C4-2B (cell line): Measurements from ENCODE around the gene HOXB8.

Experiments used
- H3K27ac ChIP-seq: fragments of 450-650 bp; 2 replicates; pipeline ENCODE4 v1.5.1; 2017
- ZFX ChIP-seq: fragments of 450-650 bp; IDR thresholded peaks from 2 replicates; pipeline ENCODE4 v1.6.1; 2017
- TF ChIP-seq, protein P1 (sequence below): fragments of 450-650 bp; conservative IDR thresholded peaks from 2 replicates; pipeline ENCODE4 v1.5.1; 2017; ENCODE audit warnings: mild to moderate bottlenecking

Gene HOXB8

DNA sequence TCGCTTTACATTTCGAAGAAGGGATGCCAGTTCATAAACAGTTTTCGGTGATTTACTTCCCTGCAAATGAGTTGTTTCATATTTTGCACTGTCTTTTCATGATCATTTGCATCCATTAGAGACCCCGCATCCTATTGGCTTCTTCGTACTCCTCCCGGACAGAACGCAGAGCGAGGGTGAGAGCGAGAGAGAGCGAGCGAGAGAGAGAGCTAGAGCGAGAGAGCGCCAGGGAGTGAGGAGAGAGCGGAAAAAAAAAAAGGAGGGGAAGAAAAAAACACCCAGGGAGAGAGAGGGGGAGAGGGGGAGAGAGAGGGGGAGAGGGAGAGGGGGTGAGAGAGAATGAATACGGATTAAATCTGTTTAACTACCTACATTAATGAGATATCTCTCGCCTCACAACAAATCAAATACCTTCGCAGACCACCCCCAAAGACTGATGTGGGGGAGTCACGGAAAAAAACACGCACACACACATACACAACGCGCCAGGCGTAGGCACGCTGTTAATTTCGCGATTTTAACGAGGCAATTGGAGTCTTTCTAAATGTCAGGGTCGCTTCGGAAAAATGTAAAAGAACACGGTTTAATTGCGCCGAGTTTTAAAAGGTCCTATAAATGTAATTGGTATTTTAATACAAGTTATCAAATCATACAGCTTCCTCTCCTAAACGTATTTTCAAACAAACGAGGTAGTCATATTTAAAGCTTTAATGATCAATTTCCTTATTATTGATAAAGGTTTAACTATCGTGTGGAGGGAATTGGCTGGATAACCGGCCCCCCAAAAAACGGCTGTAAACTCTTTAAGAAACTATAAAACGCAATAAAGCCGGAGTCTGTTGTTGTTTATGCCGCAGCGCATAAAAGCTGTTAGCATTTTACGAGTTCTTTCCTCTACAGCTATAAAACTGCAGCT is at the start of gene HOXB8:
HOXB8 (minus strand) TSS at position 246 of the 916 bp plus-strand sequence. CDS start 588 bp downstream, outside the sequence.
- no peak within 1 kb of the TSS for H3K27ac ChIP-seq
- TF ChIP-seq, protein P1, sequence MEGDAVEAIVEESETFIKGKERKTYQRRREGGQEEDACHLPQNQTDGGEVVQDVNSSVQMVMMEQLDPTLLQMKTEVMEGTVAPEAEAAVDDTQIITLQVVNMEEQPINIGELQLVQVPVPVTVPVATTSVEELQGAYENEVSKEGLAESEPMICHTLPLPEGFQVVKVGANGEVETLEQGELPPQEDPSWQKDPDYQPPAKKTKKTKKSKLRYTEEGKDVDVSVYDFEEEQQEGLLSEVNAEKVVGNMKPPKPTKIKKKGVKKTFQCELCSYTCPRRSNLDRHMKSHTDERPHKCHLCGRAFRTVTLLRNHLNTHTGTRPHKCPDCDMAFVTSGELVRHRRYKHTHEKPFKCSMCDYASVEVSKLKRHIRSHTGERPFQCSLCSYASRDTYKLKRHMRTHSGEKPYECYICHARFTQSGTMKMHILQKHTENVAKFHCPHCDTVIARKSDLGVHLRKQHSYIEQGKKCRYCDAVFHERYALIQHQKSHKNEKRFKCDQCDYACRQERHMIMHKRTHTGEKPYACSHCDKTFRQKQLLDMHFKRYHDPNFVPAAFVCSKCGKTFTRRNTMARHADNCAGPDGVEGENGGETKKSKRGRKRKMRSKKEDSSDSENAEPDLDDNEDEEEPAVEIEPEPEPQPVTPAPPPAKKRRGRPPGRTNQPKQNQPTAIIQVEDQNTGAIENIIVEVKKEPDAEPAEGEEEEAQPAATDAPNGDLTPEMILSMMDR, result no peak
- TF ChIP-seq ZFX, result no peak

DNA sequence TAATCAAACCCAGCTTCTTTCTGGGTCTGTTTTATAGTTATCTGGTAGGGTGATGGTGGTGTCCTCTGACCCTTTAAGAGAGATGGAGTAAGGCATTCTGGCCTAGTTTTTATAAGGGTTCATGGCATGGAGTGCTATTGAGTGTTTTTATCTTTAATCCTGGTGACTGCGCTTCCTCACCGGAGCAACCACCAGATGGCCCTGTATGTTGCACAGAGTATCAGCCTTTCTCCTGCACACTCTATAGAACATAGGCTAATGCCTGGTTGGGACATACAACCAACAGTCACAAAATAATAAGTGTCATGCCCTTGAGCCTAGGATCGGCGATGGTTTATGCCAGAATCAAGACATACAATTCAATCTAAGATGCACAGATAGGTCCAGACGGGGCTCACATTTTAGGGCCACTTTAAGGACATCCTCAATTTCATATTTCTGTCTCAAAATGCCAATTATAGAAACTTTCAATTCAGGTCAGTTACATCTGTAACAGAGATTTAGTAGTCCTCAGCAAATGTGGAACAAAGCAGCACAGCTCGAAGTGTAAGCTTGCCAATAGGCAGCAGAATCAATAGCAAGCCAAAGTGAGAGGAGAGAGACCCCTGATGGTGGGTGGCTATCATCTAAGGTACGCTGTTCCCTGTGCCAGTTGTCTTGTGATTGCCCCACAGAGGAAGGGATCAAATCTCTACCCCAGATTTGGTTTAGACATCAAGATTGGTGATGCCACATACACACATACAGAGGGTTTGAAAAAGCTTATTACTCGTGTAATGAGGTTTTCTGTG is 48.2 kb upstream of the HOXB8 start:
- H3K27ac ChIP-seq, result no peak overlapping the region
- TF ChIP-seq ZFX, result no peak
- TF ChIP-seq, protein P1, result peak; percentile 44

DNA sequence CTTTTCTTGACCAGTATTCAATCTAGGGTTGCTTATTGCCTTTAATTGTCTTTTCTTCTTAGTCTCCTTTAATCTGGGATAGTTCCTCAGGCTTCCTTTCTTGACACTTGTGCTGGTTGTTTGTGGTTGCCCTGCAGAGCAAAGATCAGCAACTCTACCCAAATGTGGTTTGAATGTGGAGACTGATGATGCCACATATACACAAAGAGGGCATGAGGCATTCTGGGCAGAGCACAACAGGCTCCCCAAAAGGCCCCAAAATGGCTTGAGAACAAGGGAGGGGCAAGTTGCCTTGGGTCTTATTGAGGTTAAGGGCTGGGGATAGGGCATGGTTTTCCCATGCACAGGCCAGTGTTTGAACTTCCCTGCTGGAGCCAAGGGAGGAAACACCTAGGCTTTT is 40.8 kb upstream of the HOXB8 start:
- H3K27ac ChIP-seq, result no peak overlapping the region
- no peak for TF ChIP-seq ZFX
- TF ChIP-seq, protein P1, result no peak

DNA sequence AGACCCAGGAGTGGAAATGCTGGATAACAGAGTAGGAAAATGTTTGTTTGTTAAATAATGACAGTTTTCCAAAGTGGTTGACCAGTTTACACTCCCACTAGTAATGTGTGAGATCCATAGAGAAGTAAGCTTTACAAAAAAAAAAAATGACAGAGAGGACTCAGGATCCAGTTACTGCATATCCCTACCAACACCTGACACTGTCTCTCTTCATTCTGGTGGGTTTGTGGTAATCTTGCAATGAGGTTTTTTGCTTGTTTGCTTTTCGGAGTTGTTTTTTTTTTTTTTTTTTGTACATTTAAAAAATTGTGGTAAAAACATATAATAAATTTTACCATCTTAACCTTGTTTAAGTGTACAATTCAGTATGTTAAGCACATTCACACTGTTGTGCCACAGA is 34.6 kb upstream of the HOXB8 start:
- TF ChIP-seq, protein P1, result no peak
- TF ChIP-seq ZFX, result no peak
- no peak overlapping the region for H3K27ac ChIP-seq

DNA sequence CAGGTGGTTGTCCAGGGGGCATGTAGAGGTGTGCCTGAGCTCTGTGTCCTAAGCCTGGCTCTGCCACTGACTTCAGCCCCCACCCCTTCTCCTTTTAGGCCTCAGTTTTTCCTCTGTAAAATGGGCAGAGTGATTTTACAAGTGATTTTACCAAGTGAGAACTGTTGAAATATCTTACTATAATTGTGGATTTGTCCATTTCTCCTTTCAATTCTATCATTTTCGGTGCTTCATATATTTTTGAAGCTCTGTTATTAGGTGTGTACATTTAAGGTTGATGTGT is 32.8 kb upstream of the HOXB8 start:
- H3K27ac ChIP-seq, result no peak overlapping the region
- TF ChIP-seq, protein P1, result no peak
- TF ChIP-seq ZFX, result no peak

DNA sequence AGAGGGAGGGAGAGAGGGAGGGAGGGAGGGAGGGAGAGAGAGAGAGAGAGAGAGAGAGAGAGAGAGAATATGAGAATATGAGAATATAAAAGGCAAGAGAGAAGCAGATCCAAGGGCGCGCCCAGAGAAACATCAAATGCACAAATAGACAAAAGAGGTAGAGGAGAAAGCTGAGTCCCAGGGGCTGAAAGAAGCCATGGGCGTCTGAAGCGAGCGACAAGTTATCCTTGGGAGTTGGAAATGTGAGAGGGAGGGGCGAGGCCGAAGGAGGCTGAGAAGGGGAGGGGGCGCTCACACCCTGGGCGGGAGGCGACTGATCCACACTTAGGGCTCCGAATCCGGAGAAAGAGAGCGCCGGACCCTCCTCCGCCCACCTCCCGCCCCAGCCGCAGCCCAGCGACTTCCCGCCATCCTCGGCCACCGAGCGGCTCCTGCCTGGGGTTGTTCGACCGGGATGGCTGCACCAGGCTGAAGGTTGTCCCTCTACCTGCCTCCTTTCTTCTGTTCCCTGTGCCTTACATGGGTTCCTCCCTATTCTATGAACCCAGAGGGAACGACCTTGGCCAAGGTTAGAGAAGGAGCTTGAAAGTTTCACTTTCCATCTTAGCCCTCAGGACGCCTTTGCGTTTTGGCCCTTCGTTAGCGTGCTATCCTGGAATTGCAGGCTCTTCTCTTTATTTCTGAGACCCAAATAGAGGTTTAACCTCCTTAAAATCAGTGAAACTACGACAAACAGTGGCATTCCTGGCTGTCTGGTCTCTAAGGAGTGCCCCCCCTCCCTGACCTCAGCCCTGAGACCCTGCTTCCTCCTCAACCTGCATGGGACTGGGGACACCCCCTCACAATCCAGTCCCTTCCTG is 32.2 kb upstream of the HOXB8 start:
- TF ChIP-seq, protein P1, result no peak
- no peak for TF ChIP-seq ZFX
- H3K27ac ChIP-seq, result no peak overlapping the region
